Measurements from ENCODE around the gene TBCE. TPM values are rescaled to one million over a fixed set of nuclear protein-coding genes. Genes with fewer than 3 reads are reported as not detected.
A peak's percentile ranks its signal among the peaks of the same experiment; 100 is the strongest.

The TBCE gene
- total RNA-seq, 2 experiments from 2014 or later: 30.2 to 32.6 TPM

DNA sequence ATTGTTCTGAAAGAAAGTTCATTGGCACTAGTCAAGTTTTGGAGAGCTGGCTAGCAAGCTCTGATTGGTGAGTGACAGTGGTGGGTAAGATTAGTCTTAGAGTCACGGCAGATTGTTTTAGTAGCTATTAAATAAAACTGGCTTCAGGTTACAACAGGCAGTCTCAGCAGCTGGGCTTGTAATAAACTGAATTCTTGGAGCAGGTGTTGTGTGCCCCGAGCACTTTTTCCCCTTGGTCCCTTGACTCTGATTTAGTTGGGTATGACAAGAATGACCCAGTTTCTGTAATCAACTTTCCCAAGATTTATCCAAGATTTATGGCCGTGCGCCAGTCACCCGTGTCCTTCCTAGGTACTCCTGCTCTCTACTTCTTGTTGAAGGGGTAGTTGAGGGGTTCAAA lies 40.2 kb downstream of the TBCE start:
- Histone ChIP-seq H3K9me3 (ENCODE audit: low read length) (no peaks in the 10 kb centered on the region), H3K9me2 (ENCODE audit: insufficient read depth, low read length) (no peaks in the 10 kb centered on the region), H4K20me1 (ENCODE audit: insufficient read depth, low read length) (no peaks in the 10 kb centered on the region), H3K36me3 (ENCODE audit: insufficient read depth, low read length) (peaks cover 10% of the 10 kb centered on the region; the same call in 1 of the 2 replicates), H3K4me1 (ENCODE audit: insufficient read depth, low read length, poor library complexity, severe bottlenecking) (no peaks in the 10 kb centered on the region), H3K4me3 (ENCODE audit: low read depth, low read length, poor library complexity, severe bottlenecking) (no peak overlapping the region), H3K27ac (ENCODE audit: low read depth, low read length, poor library complexity, severe bottlenecking) (no peak overlapping the region), H2AFZ (ENCODE audit: low read length) (no peak overlapping the region), H3K4me2 (ENCODE audit: low read length) (no peak overlapping the region), H3K79me2 (ENCODE audit: insufficient read depth, low read depth, low read length) (no peaks in the 10 kb centered on the region)
- CTCF ChIA-PET (ENCODE audit: unreplicated experiment): no interaction called here
- TF ChIP-seq EZH2phosphoT487 (IDR thresholded peaks at IDR 0.05; ENCODE audit: borderline replicate concordance, low read depth, low read length): no peak
- TF ChIP-seq, protein P1, sequence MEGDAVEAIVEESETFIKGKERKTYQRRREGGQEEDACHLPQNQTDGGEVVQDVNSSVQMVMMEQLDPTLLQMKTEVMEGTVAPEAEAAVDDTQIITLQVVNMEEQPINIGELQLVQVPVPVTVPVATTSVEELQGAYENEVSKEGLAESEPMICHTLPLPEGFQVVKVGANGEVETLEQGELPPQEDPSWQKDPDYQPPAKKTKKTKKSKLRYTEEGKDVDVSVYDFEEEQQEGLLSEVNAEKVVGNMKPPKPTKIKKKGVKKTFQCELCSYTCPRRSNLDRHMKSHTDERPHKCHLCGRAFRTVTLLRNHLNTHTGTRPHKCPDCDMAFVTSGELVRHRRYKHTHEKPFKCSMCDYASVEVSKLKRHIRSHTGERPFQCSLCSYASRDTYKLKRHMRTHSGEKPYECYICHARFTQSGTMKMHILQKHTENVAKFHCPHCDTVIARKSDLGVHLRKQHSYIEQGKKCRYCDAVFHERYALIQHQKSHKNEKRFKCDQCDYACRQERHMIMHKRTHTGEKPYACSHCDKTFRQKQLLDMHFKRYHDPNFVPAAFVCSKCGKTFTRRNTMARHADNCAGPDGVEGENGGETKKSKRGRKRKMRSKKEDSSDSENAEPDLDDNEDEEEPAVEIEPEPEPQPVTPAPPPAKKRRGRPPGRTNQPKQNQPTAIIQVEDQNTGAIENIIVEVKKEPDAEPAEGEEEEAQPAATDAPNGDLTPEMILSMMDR (conservative IDR thresholded peaks at IDR 0.05; ENCODE audit: low read length): no peak
- intact Hi-C loops (cut with micrococcal nuclease; ENCODE audit: unreplicated experiment): no loop called here
- no TSS peak for BruUV-seq (replicated peaks)
- POLR2A ChIA-PET: interaction anchor here (0.6 to 1.5 kb wide), 4 partner anchors 9 to 152 kb away, joined by 3 to 5 read pairs (median 4); no protein-coding TSS in a partner anchor
- no peak for DNase-seq (ENCODE audit: low spot score)

DNA sequence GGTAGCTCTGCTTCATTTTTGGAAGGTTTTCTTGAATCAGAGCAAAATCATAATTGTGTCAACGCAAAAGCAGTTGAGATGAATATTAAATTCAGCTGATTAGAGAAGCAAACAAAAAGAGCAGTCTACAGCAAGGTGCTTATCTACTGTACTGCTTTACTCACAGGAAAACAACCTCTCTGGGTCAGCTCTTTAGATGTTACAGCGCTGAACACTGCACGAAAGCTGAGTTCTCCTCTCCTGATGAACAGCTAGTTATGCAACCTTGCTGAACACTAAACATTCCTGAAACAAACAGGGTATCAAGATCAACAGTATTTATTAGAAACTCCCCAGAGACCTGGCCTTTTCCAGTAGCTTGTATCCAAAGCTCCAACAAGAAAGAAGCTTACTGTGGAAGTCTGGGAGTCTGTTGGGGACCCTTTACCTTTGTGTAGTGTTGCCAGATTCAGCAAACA lies 41.3 kb downstream of the TBCE start:
- H3K4me3 ChIP-seq (ENCODE audit: low read depth, low read length, poor library complexity, severe bottlenecking): no peak overlapping the region
- no peaks in the 10 kb centered on the region for H3K9me2 ChIP-seq (ENCODE audit: insufficient read depth, low read length)
- no peaks in the 10 kb centered on the region for H3K36me3 ChIP-seq (ENCODE audit: insufficient read depth, low read length)
- intact Hi-C loops (cut with micrococcal nuclease; ENCODE audit: unreplicated experiment): no loop called here
- H3K79me2 ChIP-seq (ENCODE audit: insufficient read depth, low read depth, low read length): no peaks in the 10 kb centered on the region
- H3K9me3 ChIP-seq (ENCODE audit: low read length): no peaks in the 10 kb centered on the region
- no peak for DNase-seq (ENCODE audit: low spot score)
- no peaks in the 10 kb centered on the region for H3K4me1 ChIP-seq (ENCODE audit: insufficient read depth, low read length, poor library complexity, severe bottlenecking)
- H3K27ac ChIP-seq (ENCODE audit: low read depth, low read length, poor library complexity, severe bottlenecking): no peak overlapping the region
- POLR2A ChIA-PET: interaction anchor here (0.6 to 1.5 kb wide), 9 partner anchors 8 to 1020 kb away, joined by 3 to 6 read pairs (median 3); partner anchors contain the start of gene RBM34
- BruUV-seq (replicated peaks): TSS peak; percentile 40
- no peaks in the 10 kb centered on the region for H4K20me1 ChIP-seq (ENCODE audit: insufficient read depth, low read length)
- CTCF ChIA-PET (ENCODE audit: unreplicated experiment): no interaction called here
- TF ChIP-seq, protein P1 (conservative IDR thresholded peaks at IDR 0.05; ENCODE audit: low read length): no peak
- TF ChIP-seq EZH2phosphoT487 (IDR thresholded peaks at IDR 0.05; ENCODE audit: borderline replicate concordance, low read depth, low read length): no peak
- H2AFZ ChIP-seq (ENCODE audit: low read length): no peak overlapping the region
- no peak overlapping the region for H3K4me2 ChIP-seq (ENCODE audit: low read length)

DNA sequence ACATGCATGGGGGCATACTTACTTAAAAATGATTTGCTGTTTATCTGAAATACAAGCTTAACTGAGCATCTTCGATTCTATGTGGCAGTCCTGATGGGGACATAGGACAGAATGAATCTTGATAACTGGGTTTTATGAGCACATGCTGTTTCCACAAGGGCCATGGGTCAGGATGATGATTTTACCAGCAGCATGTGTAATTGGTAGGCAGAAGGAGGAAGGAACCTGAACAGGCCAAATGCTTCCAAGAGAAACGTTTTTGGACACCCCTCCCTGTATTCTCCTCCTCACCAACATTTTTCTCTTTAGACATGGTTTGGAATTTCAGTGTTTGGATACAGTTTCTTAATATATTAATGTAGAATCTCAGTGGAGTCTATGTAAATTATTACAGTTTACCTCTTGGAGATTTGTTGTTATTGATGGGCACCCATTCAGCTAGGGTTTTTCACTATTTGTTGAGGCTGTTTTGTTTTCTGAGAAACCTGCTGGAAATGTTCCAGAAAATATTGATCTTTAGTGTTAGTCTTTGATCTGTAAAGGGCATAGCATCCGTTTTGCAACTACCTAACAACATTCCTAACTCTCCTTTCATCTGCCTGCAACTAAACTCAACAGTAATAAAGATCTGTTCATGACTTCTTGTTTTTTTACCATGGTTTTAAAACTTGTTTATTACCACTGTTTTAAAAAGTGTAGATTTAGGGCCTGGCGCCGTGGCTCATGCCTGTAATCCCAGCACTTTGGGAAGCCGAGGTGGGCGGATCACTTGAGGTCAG lies 42.0 kb downstream of the TBCE start:
- no peak overlapping the region for H3K27ac ChIP-seq (ENCODE audit: low read depth, low read length, poor library complexity, severe bottlenecking)
- H3K79me2 ChIP-seq (ENCODE audit: insufficient read depth, low read depth, low read length): no peaks in the 10 kb centered on the region
- H3K4me3 ChIP-seq (ENCODE audit: low read depth, low read length, poor library complexity, severe bottlenecking): no peak overlapping the region
- H3K9me3 ChIP-seq (ENCODE audit: low read length): no peaks in the 10 kb centered on the region
- DNase-seq (ENCODE audit: low spot score): no peak
- no peaks in the 10 kb centered on the region for H3K9me2 ChIP-seq (ENCODE audit: insufficient read depth, low read length)
- no peaks in the 10 kb centered on the region for H4K20me1 ChIP-seq (ENCODE audit: insufficient read depth, low read length)
- H2AFZ ChIP-seq (ENCODE audit: low read length): no peak overlapping the region
- CTCF ChIA-PET (ENCODE audit: unreplicated experiment): no interaction called here
- no TSS peak for BruUV-seq (replicated peaks)
- POLR2A ChIA-PET: interaction anchor here (0.6 to 0.7 kb wide), 5 partner anchors 177 to 1021 kb away, joined by 3 to 6 read pairs (median 3); partner anchors contain the start of gene RBM34
- intact Hi-C loops (cut with micrococcal nuclease; ENCODE audit: unreplicated experiment): no loop called here
- H3K4me1 ChIP-seq (ENCODE audit: insufficient read depth, low read length, poor library complexity, severe bottlenecking): no peaks in the 10 kb centered on the region
- TF ChIP-seq, protein P1 (conservative IDR thresholded peaks at IDR 0.05; ENCODE audit: low read length): no peak
- no peak for TF ChIP-seq EZH2phosphoT487 (IDR thresholded peaks at IDR 0.05; ENCODE audit: borderline replicate concordance, low read depth, low read length)
- no peak overlapping the region for H3K4me2 ChIP-seq (ENCODE audit: low read length)
- no peaks in the 10 kb centered on the region for H3K36me3 ChIP-seq (ENCODE audit: insufficient read depth, low read length)

Data from OCI-LY7 (cell line).